ENCODE results near the gene CD3E.

Gene CD3E

DNA sequence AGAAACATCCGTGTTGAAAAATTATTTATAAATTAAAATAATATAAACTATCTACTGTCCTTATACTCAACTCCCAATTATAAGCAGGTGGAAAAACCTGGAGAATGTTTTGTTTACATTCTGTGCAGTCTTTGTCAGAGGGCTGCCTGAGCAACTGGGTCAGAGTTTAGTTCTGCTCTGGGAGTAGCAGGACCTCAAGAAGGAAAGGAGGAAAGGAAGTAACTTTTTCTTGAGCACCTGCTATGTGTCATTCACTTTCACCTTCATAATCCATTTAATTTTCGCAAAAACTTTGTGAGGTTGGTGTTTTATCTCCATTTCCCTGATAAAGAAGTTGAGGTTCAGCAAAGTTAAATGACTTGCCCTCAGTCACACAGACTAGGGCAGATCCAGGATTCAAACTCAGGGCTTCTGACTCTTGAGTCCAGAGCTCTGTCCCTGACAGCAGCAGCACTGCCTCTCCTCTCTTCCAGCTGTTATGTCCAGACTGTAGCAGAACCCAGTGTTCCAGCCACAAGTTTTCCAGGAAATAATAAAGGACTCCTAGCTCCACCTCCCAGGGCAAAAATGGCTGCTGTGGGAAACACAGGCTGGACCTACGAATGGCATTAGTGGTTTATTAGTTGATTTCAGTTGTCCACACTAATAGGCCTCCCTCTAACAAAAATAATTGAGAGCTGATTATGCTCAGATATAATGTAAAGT lies 6.4 kb downstream of the CD3E start:
- Histone ChIP-seq H3K14ac (ENCODE audit: low read length in 2 of 2) (no peak overlapping the region), H3K9me3 (ENCODE audit: control insufficient read depth, low read length) (no peaks in the 10 kb centered on the region), H3K27me3 (ENCODE audit: control insufficient read depth in 1 of 2, insufficient read depth in 1 of 2, low read length in 2 of 2) (peaks cover 37 to 45% of the 10 kb centered on the region in 2 experiments), H2BK5ac (ENCODE audit: low read depth, low read length, poor library complexity, severe bottlenecking) (no peak overlapping the region), H3K4me2 (ENCODE audit: low read length, poor library complexity, severe bottlenecking) (no peak overlapping the region), H3K4me1 (ENCODE audit: control insufficient read depth, insufficient read depth, low read depth, low read length) (no peaks in the 10 kb centered on the region), H3K4me3 (ENCODE audit: insufficient read depth in 1 of 2, low read depth in 1 of 2, low read length in 2 of 2) (no peak overlapping the region), H2AFZ (ENCODE audit: low read depth, low read length) (no peak overlapping the region), H2BK15ac (ENCODE audit: low read depth, poor library complexity, severe bottlenecking) (no peak overlapping the region), H3K9ac (ENCODE audit: low read length) (no peak overlapping the region), H3K23ac (ENCODE audit: low read length in 2 of 2) (no peak overlapping the region), H2BK12ac (ENCODE audit: low read length in 2 of 2) (no peak overlapping the region), H3K4ac (ENCODE audit: low read depth in 1 of 2, low read length in 2 of 2) (no peak overlapping the region), H3K36me3 (ENCODE audit: control insufficient read depth in 1 of 2, insufficient read depth in 2 of 2, low read depth in 1 of 2, low read length in 2 of 2) (no peaks in the 10 kb centered on the region), H2BK120ac (ENCODE audit: low read depth, low read length) (no peak overlapping the region), H4K8ac (ENCODE audit: low read length) (no peak overlapping the region), H3K18ac (ENCODE audit: low read depth in 1 of 2, low read length in 2 of 2) (no peak overlapping the region), H3K27ac (ENCODE audit: low read length, poor library complexity, severe bottlenecking) (no peak overlapping the region), H4K91ac (ENCODE audit: low read length) (no peak overlapping the region), H3K79me1 (replicated peaks; ENCODE audit: low read length, poor library complexity, severe bottlenecking) (no peaks in the 10 kb centered on the region), H2AK5ac (ENCODE audit: low read length, severe bottlenecking) (no peak overlapping the region)
- no peak for DNase-seq
- WGBS = 83% methylated on average over 1 of the region's 3 CpGs

DNA sequence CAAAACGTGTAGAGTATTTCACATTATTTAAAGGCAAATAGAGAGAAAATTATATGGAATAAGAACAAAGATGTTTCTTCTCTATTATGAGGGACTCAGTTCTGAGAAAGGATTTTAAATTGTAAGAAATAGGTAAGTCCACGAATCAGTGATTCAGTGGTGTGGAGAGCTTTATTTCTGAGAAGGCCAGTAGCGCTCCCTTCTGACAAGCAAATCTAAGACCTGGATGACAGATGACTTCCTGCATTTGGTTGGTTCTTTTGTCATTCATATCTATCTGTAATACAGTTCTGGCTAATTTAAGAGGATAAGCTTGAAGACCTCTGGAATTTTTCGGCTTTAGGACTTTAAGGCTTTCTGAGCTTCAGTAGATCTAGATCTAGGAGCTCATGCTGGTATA lies 7.0 kb downstream of the CD3E start:
- H3K4me3 ChIP-seq (ENCODE audit: insufficient read depth in 1 of 2, low read depth in 1 of 2, low read length in 2 of 2) = no peak overlapping the region
- no peaks in the 10 kb centered on the region for H3K79me1 ChIP-seq (replicated peaks; ENCODE audit: low read length, poor library complexity, severe bottlenecking)
- no peak overlapping the region for H2AFZ ChIP-seq (ENCODE audit: low read depth, low read length)
- no peak for DNase-seq
- no peak overlapping the region for H3K23ac ChIP-seq (ENCODE audit: low read length in 2 of 2)
- no peaks in the 10 kb centered on the region for H3K9me3 ChIP-seq (ENCODE audit: control insufficient read depth, low read length)
- no peak overlapping the region for H4K8ac ChIP-seq (ENCODE audit: low read length)
- no peak overlapping the region for H2BK5ac ChIP-seq (ENCODE audit: low read depth, low read length, poor library complexity, severe bottlenecking)
- no peak overlapping the region for H2BK15ac ChIP-seq (ENCODE audit: low read depth, poor library complexity, severe bottlenecking)
- H3K14ac ChIP-seq (ENCODE audit: low read length in 2 of 2) = no peak overlapping the region
- H3K27ac ChIP-seq (ENCODE audit: low read length, poor library complexity, severe bottlenecking) = no peak overlapping the region
- WGBS = 17% methylated on average over 1 of the region's 4 CpGs
- no peak overlapping the region for H3K4ac ChIP-seq (ENCODE audit: low read depth in 1 of 2, low read length in 2 of 2)
- H3K18ac ChIP-seq (ENCODE audit: low read depth in 1 of 2, low read length in 2 of 2) = no peak overlapping the region
- no peak overlapping the region for H3K9ac ChIP-seq (ENCODE audit: low read length)
- H2BK12ac ChIP-seq (ENCODE audit: low read length in 2 of 2) = no peak overlapping the region
- peaks cover under 1% of the 10 kb centered on the region for H3K4me1 ChIP-seq (ENCODE audit: control insufficient read depth, insufficient read depth, low read depth, low read length)
- H2BK120ac ChIP-seq (ENCODE audit: low read depth, low read length) = no peak overlapping the region
- H3K27me3 ChIP-seq (ENCODE audit: control insufficient read depth in 1 of 2, insufficient read depth in 1 of 2, low read length in 2 of 2) = peaks cover 37 to 49% of the 10 kb centered on the region in 2 experiments
- no peak overlapping the region for H3K4me2 ChIP-seq (ENCODE audit: low read length, poor library complexity, severe bottlenecking)
- H3K36me3 ChIP-seq (ENCODE audit: control insufficient read depth in 1 of 2, insufficient read depth in 2 of 2, low read depth in 1 of 2, low read length in 2 of 2) = no peaks in the 10 kb centered on the region
- H2AK5ac ChIP-seq (ENCODE audit: low read length, severe bottlenecking) = no peak overlapping the region
- H4K91ac ChIP-seq (ENCODE audit: low read length) = no peak overlapping the region

DNA sequence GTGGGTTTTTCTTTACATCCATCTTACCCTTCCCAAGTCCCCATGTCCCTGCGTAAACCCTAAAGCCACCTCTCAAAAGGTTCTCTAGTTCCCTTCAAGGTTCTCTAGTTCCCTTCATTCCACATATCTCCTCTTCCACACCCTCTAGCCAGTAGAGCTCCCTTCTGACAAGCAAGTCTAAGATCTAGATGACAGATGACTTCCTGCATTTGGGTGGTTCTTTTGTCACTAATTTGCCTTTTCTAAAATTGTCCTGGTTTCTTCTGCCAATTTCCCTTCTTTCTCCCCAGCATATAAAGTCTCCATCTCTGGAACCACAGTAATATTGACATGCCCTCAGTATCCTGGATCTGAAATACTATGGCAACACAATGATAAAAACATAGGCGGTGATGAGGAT lies 7.8 kb downstream of the CD3E start:
- Histone ChIP-seq H3K18ac (ENCODE audit: low read depth in 1 of 2, low read length in 2 of 2) (no peak overlapping the region), H3K27ac (ENCODE audit: low read length, poor library complexity, severe bottlenecking) (no peak overlapping the region), H2BK12ac (ENCODE audit: low read length in 2 of 2) (no peak overlapping the region), H3K9ac (ENCODE audit: low read length) (no peak overlapping the region), H3K14ac (ENCODE audit: low read length in 2 of 2) (no peak overlapping the region), H3K23ac (ENCODE audit: low read length in 2 of 2) (no peak overlapping the region), H3K27me3 (ENCODE audit: control insufficient read depth in 1 of 2, insufficient read depth in 1 of 2, low read length in 2 of 2) (peaks cover 37 to 50% of the 10 kb centered on the region in 2 experiments), H2AFZ (ENCODE audit: low read depth, low read length) (no peak overlapping the region), H3K4me3 (ENCODE audit: insufficient read depth in 1 of 2, low read depth in 1 of 2, low read length in 2 of 2) (no peak overlapping the region), H3K4me2 (ENCODE audit: low read length, poor library complexity, severe bottlenecking) (no peak overlapping the region), H3K4ac (ENCODE audit: low read depth in 1 of 2, low read length in 2 of 2) (no peak overlapping the region), H4K8ac (ENCODE audit: low read length) (no peak overlapping the region), H4K91ac (ENCODE audit: low read length) (no peak overlapping the region), H2AK5ac (ENCODE audit: low read length, severe bottlenecking) (no peak overlapping the region), H2BK120ac (ENCODE audit: low read depth, low read length) (no peak overlapping the region), H3K9me3 (ENCODE audit: control insufficient read depth, low read length) (no peaks in the 10 kb centered on the region), H3K4me1 (ENCODE audit: control insufficient read depth, insufficient read depth, low read depth, low read length) (peaks cover 4% of the 10 kb centered on the region), H3K36me3 (ENCODE audit: control insufficient read depth in 1 of 2, insufficient read depth in 2 of 2, low read depth in 1 of 2, low read length in 2 of 2) (no peaks in the 10 kb centered on the region), H3K79me1 (replicated peaks; ENCODE audit: low read length, poor library complexity, severe bottlenecking) (no peaks in the 10 kb centered on the region), H2BK15ac (ENCODE audit: low read depth, poor library complexity, severe bottlenecking) (no peak overlapping the region), H2BK5ac (ENCODE audit: low read depth, low read length, poor library complexity, severe bottlenecking) (no peak overlapping the region)
- DNase-seq = no peak
- 95% methylated on average over 2 of the region's 2 CpGs for WGBS

DNA sequence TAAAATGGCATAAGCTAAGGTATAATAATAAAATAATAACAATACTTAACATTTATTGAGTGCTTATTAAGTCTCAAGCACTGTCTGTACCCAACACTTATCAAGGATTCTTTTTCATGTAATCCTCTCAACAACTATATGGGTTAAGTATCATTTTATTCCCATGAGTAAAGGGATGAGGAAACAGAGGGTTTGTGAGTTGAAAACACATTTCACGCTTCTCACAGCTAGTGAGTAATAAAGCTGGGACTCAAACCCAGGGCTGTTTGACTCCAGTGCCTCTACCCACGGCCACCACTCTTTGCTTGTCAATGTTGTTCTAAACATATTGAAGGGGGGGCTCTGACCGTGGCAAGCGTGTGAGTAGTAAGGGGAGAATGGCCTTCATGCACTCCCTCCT lies 8.7 kb downstream of the CD3E start:
- Histone ChIP-seq H3K36me3 (ENCODE audit: control insufficient read depth in 1 of 2, insufficient read depth in 2 of 2, low read depth in 1 of 2, low read length in 2 of 2) (no peaks in the 10 kb centered on the region), H3K9me3 (ENCODE audit: control insufficient read depth, low read length) (no peaks in the 10 kb centered on the region), H3K4me2 (ENCODE audit: low read length, poor library complexity, severe bottlenecking) (no peak overlapping the region), H4K8ac (ENCODE audit: low read length) (no peak overlapping the region), H3K27me3 (ENCODE audit: control insufficient read depth in 1 of 2, insufficient read depth in 1 of 2, low read length in 2 of 2) (peaks cover 37 to 50% of the 10 kb centered on the region in 2 experiments), H2BK12ac (ENCODE audit: low read length in 2 of 2) (no peak overlapping the region), H3K9ac (ENCODE audit: low read length) (no peak overlapping the region), H3K18ac (ENCODE audit: low read depth in 1 of 2, low read length in 2 of 2) (no peak overlapping the region), H2BK15ac (ENCODE audit: low read depth, poor library complexity, severe bottlenecking) (no peak overlapping the region), H2BK5ac (ENCODE audit: low read depth, low read length, poor library complexity, severe bottlenecking) (no peak overlapping the region), H2BK120ac (ENCODE audit: low read depth, low read length) (no peak overlapping the region), H2AFZ (ENCODE audit: low read depth, low read length) (no peak overlapping the region), H3K14ac (ENCODE audit: low read length in 2 of 2) (no peak overlapping the region), H3K79me1 (replicated peaks; ENCODE audit: low read length, poor library complexity, severe bottlenecking) (no peaks in the 10 kb centered on the region), H3K27ac (ENCODE audit: low read length, poor library complexity, severe bottlenecking) (no peak overlapping the region), H3K23ac (ENCODE audit: low read length in 2 of 2) (no peak overlapping the region), H4K91ac (ENCODE audit: low read length) (no peak overlapping the region), H3K4me1 (ENCODE audit: control insufficient read depth, insufficient read depth, low read depth, low read length) (peaks cover 4% of the 10 kb centered on the region), H3K4ac (ENCODE audit: low read depth in 1 of 2, low read length in 2 of 2) (no peak overlapping the region), H2AK5ac (ENCODE audit: low read length, severe bottlenecking) (no peak overlapping the region), H3K4me3 (ENCODE audit: insufficient read depth in 1 of 2, low read depth in 1 of 2, low read length in 2 of 2) (no peak overlapping the region)
- DNase-seq = no peak
- WGBS = 63% methylated on average over 1 of the region's 4 CpGs
